ENCODE results near the gene RPGRIP1.
"Not testable (repeated sequence)": the region's sequence is repeated elsewhere in the genome, so short reads cannot be mapped to it uniquely, and the experiment has no call there.

DNA sequence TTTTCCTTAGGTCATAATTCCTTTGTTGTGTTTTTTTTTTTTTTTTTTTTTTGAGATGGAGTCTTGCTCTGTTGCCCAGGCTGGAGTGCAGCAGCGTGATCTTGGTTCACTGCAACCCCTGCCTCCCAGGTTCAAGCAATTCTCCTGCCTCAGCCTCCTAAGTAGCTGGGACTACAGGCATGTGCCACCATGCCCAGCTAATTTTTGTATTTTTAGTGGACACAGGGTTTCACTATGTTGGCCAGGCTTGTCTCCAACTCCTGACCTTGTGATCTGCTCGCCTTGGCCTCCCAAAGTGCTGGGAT lies 22.9 kb downstream of the RPGRIP1 start:
- TF ChIP-seq, protein P1, sequence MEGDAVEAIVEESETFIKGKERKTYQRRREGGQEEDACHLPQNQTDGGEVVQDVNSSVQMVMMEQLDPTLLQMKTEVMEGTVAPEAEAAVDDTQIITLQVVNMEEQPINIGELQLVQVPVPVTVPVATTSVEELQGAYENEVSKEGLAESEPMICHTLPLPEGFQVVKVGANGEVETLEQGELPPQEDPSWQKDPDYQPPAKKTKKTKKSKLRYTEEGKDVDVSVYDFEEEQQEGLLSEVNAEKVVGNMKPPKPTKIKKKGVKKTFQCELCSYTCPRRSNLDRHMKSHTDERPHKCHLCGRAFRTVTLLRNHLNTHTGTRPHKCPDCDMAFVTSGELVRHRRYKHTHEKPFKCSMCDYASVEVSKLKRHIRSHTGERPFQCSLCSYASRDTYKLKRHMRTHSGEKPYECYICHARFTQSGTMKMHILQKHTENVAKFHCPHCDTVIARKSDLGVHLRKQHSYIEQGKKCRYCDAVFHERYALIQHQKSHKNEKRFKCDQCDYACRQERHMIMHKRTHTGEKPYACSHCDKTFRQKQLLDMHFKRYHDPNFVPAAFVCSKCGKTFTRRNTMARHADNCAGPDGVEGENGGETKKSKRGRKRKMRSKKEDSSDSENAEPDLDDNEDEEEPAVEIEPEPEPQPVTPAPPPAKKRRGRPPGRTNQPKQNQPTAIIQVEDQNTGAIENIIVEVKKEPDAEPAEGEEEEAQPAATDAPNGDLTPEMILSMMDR (IDR thresholded peaks at IDR 0.05): not testable (repeated sequence)
- not testable (repeated sequence) for TF ChIP-seq POLR2A (IDR thresholded peaks at IDR 0.05)
